Left ventricle myocardium inferior (tissue), 1 donor: ENCODE measurements around the gene DDX24. TPM values are rescaled to one million over a fixed set of nuclear protein-coding genes. Genes with fewer than 3 reads are reported as not detected.
A peak's percentile ranks its signal among the peaks of the same experiment; 100 is the strongest.

ENCODE experiments used
- DNase-seq: peaks from one replicate; pipeline ENCODE4 v3.0.0-alpha.2; 2020
- H3K27ac ChIP-seq: fragments of 200-600 bp; replicated peaks from 2 replicates; pipeline ENCODE4 v1.8.0; 2021
- H3K27me3 ChIP-seq: fragments of 200-600 bp; 2 replicates; pipeline ENCODE4 v1.8.0; 2021; ENCODE audit warnings: low read depth
- H3K36me3 ChIP-seq: fragments of 200-600 bp; 2 replicates; pipeline ENCODE4 v1.8.0; 2021
- H3K4me1 ChIP-seq: fragments of 200-600 bp; 2 replicates; pipeline ENCODE4 v1.8.0; 2021
- H3K4me3 ChIP-seq: fragments of 200-600 bp; 2 replicates; pipeline ENCODE4 v1.8.0; 2021; ENCODE audit warnings: mild to moderate bottlenecking, moderate library complexity
- H3K9me3 ChIP-seq: fragments of 200-600 bp; replicated peaks from 2 replicates; pipeline ENCODE4 v1.8.0; 2021
- intact Hi-C: fragments of 100-400 bp; cut with micrococcal nuclease; formaldehyde crosslinking; loops from one replicate; pipeline ENCODE4 v1.11.0; 2022
- total RNA-seq: library from RNA; stranded (reverse); fragmentation: NEBNext Ultra II Directional; extraction: Animal tissue kit (Norgen Biotek cat#: 25700); gene quantifications from one replicate; pipeline ENCODE4 v1.2.1, GENCODE V29; 2021
- TF ChIP-seq, protein P1 (sequence below): fragments of 200-600 bp; IDR thresholded peaks from 2 replicates; pipeline ENCODE4 v1.8.0; 2021; ENCODE audit warnings: antibody characterized with exemption, mild to moderate bottlenecking, borderline replicate concordance
- donor health status: DM: no; HTN: yes; CAD: no; lungs with severe emphysema.

Gene DDX24
- total RNA-seq, 1 donor from 2014 or later: 208 TPM

DNA sequence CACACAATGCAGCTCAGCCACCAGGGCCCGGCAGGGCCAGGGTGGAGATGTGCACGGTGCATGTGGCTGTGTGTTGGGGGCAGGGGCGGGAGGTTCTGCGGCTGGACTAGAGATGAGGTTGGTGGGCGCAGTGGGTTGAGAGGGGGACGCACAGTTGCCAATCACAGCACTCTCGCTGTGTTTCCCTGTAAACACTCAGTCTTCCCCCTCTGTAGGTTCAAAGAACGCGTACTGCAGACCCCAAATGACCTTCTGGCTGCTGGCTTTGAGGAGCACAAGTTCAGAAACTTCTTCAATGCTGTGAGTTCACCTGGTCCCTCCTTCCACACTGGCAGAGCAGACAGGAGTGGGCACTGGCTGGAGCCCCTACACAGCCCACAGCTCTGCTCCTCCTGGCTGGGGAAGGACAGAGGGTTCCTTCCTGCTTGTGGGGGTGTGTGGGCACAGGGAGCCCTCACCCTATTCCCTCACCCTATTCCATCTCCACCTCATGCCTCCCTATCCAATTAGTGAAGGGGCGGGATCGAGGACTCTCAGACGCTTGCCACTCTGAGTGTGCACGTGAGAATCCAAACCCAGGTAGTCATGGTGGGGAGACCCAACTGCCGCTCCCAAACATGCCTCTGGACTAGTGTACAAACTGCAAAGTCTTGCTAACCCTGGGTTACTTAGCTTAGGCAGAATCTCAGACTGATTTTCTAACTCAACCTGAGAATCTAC is 37.1 kb downstream of the DDX24 start:
- H3K36me3 ChIP-seq: peaks cover 34% of the 10 kb centered on the region
- TF ChIP-seq, protein P1, sequence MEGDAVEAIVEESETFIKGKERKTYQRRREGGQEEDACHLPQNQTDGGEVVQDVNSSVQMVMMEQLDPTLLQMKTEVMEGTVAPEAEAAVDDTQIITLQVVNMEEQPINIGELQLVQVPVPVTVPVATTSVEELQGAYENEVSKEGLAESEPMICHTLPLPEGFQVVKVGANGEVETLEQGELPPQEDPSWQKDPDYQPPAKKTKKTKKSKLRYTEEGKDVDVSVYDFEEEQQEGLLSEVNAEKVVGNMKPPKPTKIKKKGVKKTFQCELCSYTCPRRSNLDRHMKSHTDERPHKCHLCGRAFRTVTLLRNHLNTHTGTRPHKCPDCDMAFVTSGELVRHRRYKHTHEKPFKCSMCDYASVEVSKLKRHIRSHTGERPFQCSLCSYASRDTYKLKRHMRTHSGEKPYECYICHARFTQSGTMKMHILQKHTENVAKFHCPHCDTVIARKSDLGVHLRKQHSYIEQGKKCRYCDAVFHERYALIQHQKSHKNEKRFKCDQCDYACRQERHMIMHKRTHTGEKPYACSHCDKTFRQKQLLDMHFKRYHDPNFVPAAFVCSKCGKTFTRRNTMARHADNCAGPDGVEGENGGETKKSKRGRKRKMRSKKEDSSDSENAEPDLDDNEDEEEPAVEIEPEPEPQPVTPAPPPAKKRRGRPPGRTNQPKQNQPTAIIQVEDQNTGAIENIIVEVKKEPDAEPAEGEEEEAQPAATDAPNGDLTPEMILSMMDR: no peak

DNA sequence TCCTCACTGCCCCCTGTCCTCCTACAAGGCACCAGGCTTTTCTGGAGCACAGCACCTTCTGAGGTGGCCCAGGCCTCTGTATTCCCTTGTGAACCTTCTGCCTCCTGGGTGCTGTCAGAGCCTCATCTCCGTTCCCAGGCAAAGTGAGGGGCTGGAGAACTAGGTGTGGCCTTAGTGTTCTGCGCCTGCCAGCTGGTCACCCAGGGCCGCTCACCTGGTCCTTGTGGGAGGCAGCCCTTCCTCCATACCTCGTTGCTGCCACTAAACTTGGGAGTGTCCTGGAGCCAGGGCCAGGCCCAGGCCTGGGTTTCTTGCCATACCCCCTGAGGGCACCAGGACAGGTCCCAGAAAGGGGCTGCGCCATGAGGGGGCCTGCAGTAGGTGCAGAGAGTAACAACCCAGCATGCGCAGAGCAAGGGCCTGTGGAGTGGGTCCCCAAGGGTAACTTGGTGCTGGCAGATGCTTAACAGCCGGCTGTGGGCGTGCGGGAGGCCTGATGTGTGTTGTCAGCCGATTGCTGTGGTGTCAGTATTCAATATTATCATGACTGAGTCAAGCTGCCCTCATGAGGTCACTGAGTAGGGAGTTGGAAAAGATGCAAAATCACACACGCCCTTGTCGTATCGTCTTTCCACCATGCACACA is 37.8 kb downstream of the DDX24 start:
- H3K4me1 ChIP-seq: peaks cover 29% of the 10 kb centered on the region
- no peaks in the 10 kb centered on the region for H3K27me3 ChIP-seq
- no peak for DNase-seq
- H3K36me3 ChIP-seq: peaks cover 27% of the 10 kb centered on the region
- TF ChIP-seq, protein P1: no peak
- no peak overlapping the region for H3K4me3 ChIP-seq
- intact Hi-C loops: no loop called here
- H3K27ac ChIP-seq: peak overlapping the region; percentile 85
- no peaks in the 10 kb centered on the region for H3K9me3 ChIP-seq

More for the DNA sequence above, 37.1 kb downstream of the DDX24 start:
- no peak overlapping the region for H3K27ac ChIP-seq
- H3K27me3 ChIP-seq: no peaks in the 10 kb centered on the region
- intact Hi-C loops: no loop called here
- peaks cover 34% of the 10 kb centered on the region for H3K4me1 ChIP-seq
- no peaks in the 10 kb centered on the region for H3K9me3 ChIP-seq
- DNase-seq: no peak
- no peak overlapping the region for H3K4me3 ChIP-seq

DNA sequence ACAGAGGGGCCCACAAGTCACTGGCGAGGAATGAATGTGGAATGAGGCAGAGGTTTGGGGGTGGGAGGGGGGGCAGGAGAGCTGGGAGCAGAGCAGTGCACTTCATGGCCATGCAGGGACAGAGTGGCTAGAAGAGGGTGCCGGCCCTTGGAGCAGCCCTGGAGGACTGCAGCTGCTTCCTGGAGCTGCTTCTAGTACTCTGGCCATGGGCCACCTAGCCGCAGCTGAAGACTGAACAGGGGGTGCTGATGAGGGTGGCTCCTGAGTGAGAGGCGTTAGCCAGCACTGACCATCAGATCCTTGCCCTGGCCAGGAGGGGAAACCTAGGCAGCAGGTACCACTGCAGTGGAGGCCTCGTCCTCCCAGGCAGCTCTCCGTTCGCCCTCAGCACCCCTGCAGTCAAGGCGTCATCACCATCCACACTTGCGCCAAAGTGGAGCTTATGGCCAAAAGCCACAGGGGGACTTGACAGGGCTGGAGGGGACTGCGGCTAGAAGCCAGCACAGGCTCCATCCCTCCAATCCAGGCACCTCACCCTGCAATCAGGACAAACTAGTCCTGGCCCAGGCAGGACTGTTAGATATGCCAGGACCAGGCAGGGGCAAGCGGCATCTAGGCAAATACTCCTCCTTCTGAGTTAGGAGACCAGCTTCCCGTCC is 38.4 kb downstream of the DDX24 start:
- no peak for DNase-seq
- no peaks in the 10 kb centered on the region for H3K27me3 ChIP-seq
- H3K4me3 ChIP-seq: peak overlapping the region; percentile 27
- TF ChIP-seq, protein P1: no peak
- no peaks in the 10 kb centered on the region for H3K9me3 ChIP-seq
- H3K36me3 ChIP-seq: peaks cover 20% of the 10 kb centered on the region
- peaks cover 29% of the 10 kb centered on the region for H3K4me1 ChIP-seq
- intact Hi-C loops: no loop called here
- H3K27ac ChIP-seq: peak overlapping the region; percentile 85

DNA sequence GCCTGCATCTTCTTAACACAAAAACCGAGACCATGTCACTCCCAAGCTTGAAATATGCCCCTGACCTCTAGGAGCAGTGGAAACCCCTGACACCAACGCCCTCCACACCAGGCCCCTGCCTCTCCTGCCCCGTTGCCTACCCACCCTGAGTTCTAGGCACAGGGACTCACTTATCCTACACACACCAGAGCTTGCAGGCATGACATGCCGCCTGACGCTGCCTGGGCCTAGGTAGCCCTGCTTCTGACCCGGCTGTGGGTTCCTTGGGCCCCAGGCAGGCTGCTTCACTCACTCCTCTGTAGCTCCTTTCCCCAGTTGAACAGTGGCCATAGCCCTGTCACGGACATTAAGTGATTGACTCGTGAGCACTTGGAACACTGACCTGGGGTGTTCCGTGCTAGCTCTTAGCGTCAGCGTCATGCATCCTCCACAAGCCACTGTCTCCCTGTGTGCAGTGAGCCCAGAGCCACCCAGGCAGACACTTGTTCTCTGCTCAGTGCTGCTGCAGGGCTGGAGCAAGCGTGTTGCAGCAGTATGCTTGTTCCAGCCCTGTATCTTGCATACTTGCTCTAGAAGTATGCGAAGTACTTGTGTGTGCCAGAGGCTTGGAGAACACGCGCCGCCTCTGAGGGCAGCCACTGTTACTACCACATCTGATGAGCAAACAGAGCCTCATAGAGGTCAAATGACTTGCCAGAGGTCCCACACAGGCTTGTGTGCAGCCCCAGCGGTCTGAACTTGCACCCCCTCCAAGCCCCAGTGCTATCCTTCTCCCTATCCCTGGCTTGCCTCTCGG is 39.3 kb downstream of the DDX24 start:
- DNase-seq: peak; percentile 64
- Histone ChIP-seq H3K27ac (peak overlapping the region; percentile 85), H3K9me3 (no peaks in the 10 kb centered on the region), H3K4me1 (peaks cover 31% of the 10 kb centered on the region), H3K4me3 (peak overlapping the region; percentile 27), H3K36me3 (peaks cover 12% of the 10 kb centered on the region), H3K27me3 (no peaks in the 10 kb centered on the region)
- TF ChIP-seq, protein P1: no peak
- intact Hi-C loops: no loop called here

DNA sequence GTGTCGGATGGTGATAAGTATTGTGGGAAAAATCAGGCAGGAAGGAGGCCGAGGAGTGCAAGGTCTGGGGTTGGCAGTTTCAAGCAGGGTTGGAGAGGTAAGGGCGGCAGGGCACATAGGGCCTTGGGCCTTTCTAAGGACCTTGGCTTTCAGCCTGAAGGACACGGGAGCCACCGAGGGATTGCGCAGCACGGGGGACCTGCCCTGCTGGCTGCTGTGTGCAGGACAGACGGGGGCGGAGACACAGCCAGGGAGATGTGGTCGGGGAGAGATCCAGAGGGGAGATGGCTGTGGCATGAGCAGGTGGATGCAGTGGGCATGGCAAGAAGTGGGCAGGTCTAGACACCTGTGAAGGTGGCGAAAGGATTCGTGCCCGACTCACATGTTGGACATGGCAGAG is 40.2 kb downstream of the DDX24 start:
- Histone ChIP-seq H3K4me3 (no peak overlapping the region), H3K27ac (no peak overlapping the region), H3K9me3 (no peaks in the 10 kb centered on the region), H3K36me3 (peaks cover 4% of the 10 kb centered on the region), H3K4me1 (peaks cover 40% of the 10 kb centered on the region), H3K27me3 (no peaks in the 10 kb centered on the region)
- intact Hi-C loops: no loop called here
- no peak for DNase-seq
- TF ChIP-seq, protein P1: no peak
